GM12878 (cell line): ENCODE data around the gene OCRL. TPM values are rescaled to one million over a fixed set of nuclear protein-coding genes. Genes with fewer than 3 reads are reported as not detected.

Experiments used
- ATAC-seq: fragments of 200-7000 bp; cut with Tn5 transposase; 3 replicates; pipeline ENCODE4 v1.9.1; 2020; ENCODE audit warnings: mild to moderate bottlenecking, moderate library complexity
- BruUV-seq: library from RNA; stranded (reverse); fragments of 400-500 nt; replicated peaks from 2 replicates; lab custom pipeline; 2021; lab: Mats Ljungman, UMichigan
- CTCF ChIA-PET: fragments of 300-600 bp; sonication (Branson Sonifier 250); formaldehyde crosslinking; extraction: SDS; loops from one replicate; lab custom pipeline; 2021; ENCODE audit warnings: inconsistent platforms; lab: Yijun Ruan, JAX
- POLR2A ChIA-PET: fragments of 350-600 bp; formaldehyde crosslinking; extraction: SDS; loops from one replicate; lab custom pipeline; 2021; ENCODE audit warnings: inconsistent platforms; lab: Charles Lee
- RAD21 ChIA-PET: fragments of 300-600 bp; sonication (Branson Sonifier 250); formaldehyde crosslinking; loops from one replicate; lab custom pipeline; 2023; ENCODE audit warnings: antibody characterized with exemption; ENCODE audit not compliant: unreplicated experiment; lab: Charles Lee
- SMC1A ChIA-PET: fragments of 300-600 bp; sonication (Branson Sonifier 250); formaldehyde crosslinking; loops from one replicate; lab custom pipeline; 2023; ENCODE audit not compliant: unreplicated experiment, uncharacterized antibody; lab: Charles Lee
- DNase-seq: peaks from one replicate; pipeline ENCODE4 v3.0.0-alpha.2; 2011; ENCODE audit warnings: low read depth, low spot score
- FAIRE-seq: peaks from 3 replicates; lab custom pipeline; 2011; peaks lifted over from hg19 to GRCh38; lab: Jason Lieb, UNC
- H2AFZ ChIP-seq: 2 replicates; pipeline ENCODE4 v1.6.0; 2011; ENCODE audit warnings: low read depth, low read length, control low read depth; ENCODE audit not compliant: control insufficient read depth
- H3K27ac ChIP-seq: 2 replicates; pipeline ENCODE4 v1.5.1; 2011; ENCODE audit warnings: control low read depth; ENCODE audit not compliant: control insufficient read depth, insufficient read depth
- H3K27me3 ChIP-seq, 2 experiments: replicated peaks in 1 of 2; 2 replicates each; pipeline versions ENCODE4 v1.6.0 to v1.6.1; 2011; ENCODE audit warnings: low read length in 1 of 2; ENCODE audit not compliant: control insufficient read depth in 2 of 2, insufficient read depth in 2 of 2
- H3K36me3 ChIP-seq, 2 experiments: 2 replicates each; pipeline ENCODE4 v1.5.1; 2011; ENCODE audit warnings: low read length in 1 of 2; ENCODE audit not compliant: control insufficient read depth in 2 of 2, insufficient read depth in 2 of 2
- H3K4me1 ChIP-seq: 2 replicates; pipeline ENCODE4 v1.6.1; 2011; ENCODE audit warnings: mild to moderate bottlenecking, low read length, moderate library complexity, mixed read lengths; ENCODE audit not compliant: control insufficient read depth, insufficient read depth
- H3K4me2 ChIP-seq: 2 replicates; pipeline ENCODE4 v1.6.0; 2011; ENCODE audit warnings: control low read depth; ENCODE audit not compliant: control insufficient read depth, insufficient read depth
- H3K4me3 ChIP-seq: fragments of 200-600 bp; sonication (generic); 2 replicates; pipeline ENCODE4 v1.5.1; 2016
- H3K79me2 ChIP-seq: 2 replicates; pipeline ENCODE4 v1.6.0; 2011; ENCODE audit warnings: low read length; ENCODE audit not compliant: control insufficient read depth, insufficient read depth
- H3K9ac ChIP-seq: 2 replicates; pipeline ENCODE4 v1.8.0; 2011; ENCODE audit warnings: low read length, control low read depth, mixed read lengths; ENCODE audit not compliant: control insufficient read depth, insufficient read depth
- H3K9me3 ChIP-seq: replicated peaks from 3 replicates; pipeline ENCODE4 v1.5.1; 2011; ENCODE audit warnings: mild to moderate bottlenecking, low read length; ENCODE audit not compliant: control insufficient read depth, insufficient read depth
- H4K20me1 ChIP-seq: 2 replicates; pipeline ENCODE4 v1.6.0; 2011; ENCODE audit not compliant: control insufficient read depth, insufficient read depth
- EGR1 ChIP-seq, 2 experiments: IDR thresholded peaks; 1 replicate in 1 of 2; 2 replicates in 1 of 2; pipeline ENCODE4 v1.6.1; 2011 to 2012; ENCODE audit warnings: low read depth in 2 of 2, low read length in 2 of 2, borderline replicate concordance in 1 of 2, mild to moderate bottlenecking in 1 of 2, moderate library complexity in 1 of 2
- HDAC6 ChIP-seq: fragments of 200-600 bp; sonication (generic); IDR thresholded peaks from one replicate; pipeline ENCODE4 v1.8.0; 2017; ENCODE audit warnings: antibody characterized with exemption; ENCODE audit not compliant: unreplicated experiment
- RAD21 ChIP-seq: IDR thresholded peaks from 2 replicates; pipeline ENCODE4 v1.6.1; 2011; ENCODE audit warnings: mild to moderate bottlenecking, low read depth, low read length, moderate library complexity; ENCODE audit not compliant: insufficient read depth
- RB1 ChIP-seq: fragments of 450-650 bp; formaldehyde crosslinking; IDR thresholded peaks from 2 replicates; pipeline ENCODE4 v1.6.1; 2017; ENCODE audit warnings: mild to moderate bottlenecking, borderline replicate concordance
- RUNX3 ChIP-seq: IDR thresholded peaks from 2 replicates; pipeline ENCODE4 v1.6.1; 2012; ENCODE audit warnings: low read length, inconsistent platforms
- SMAD1 ChIP-seq: fragments of 450-650 bp; IDR thresholded peaks from 2 replicates; pipeline ENCODE4 v1.6.1; 2018; ENCODE audit warnings: mild to moderate bottlenecking, low read depth; ENCODE audit not compliant: partially characterized antibody
- SRF ChIP-seq, 2 experiments: IDR thresholded peaks; 2 replicates each; pipeline ENCODE4 v1.6.1; 2011; ENCODE audit warnings: low read depth in 2 of 2, low read length in 2 of 2, mild to moderate bottlenecking in 1 of 2, moderate library complexity in 1 of 2
- STAT1 ChIP-seq: fragments of 450-650 bp; conservative IDR thresholded peaks from 2 replicates; pipeline ENCODE4 v1.6.1; 2014; ENCODE audit warnings: antibody characterized with exemption, mild to moderate bottlenecking
- TCF12 ChIP-seq: IDR thresholded peaks from 2 replicates; pipeline ENCODE4 v1.6.1; 2011; ENCODE audit warnings: low read depth, mild to moderate bottlenecking, low read length
- TCF7 ChIP-seq: IDR thresholded peaks from 2 replicates; pipeline ENCODE4 v1.6.1; 2014; ENCODE audit warnings: antibody characterized with exemption, borderline replicate concordance
- YY1 ChIP-seq: IDR thresholded peaks from 2 replicates; pipeline ENCODE4 v1.6.1; 2011; ENCODE audit warnings: low read depth, mild to moderate bottlenecking, low read length
- WGBS: methylation state at CpG from one replicate; pipeline ENCODE4 v1.1.6; 2016; ENCODE audit warnings: low lambda C conversion rate; ENCODE audit not compliant: insufficient replicate concordance, insufficient coverage; ENCODE audit errors: missing lambda C conversion rate; 5-methylcytosine and 5-hydroxymethylcytosine counted together
- in situ Hi-C: fragments of 300-500 bp; cut with MboI; formaldehyde crosslinking; loops from 9 replicates; pipeline ENCODE4 v1.14.3; 2018; ENCODE audit warnings: mixed read lengths
- intact Hi-C: fragments of 100-400 bp; cut with micrococcal nuclease; formaldehyde crosslinking; loops from one replicate; pipeline ENCODE4 v1.14.2; 2022; ENCODE audit not compliant: unreplicated experiment
- polyA plus RNA-seq, 11 experiments: library from polyadenylated mRNA; depleted of rRNA in 4 of 11; unstranded in 6 of 11; stranded (reverse) in 5 of 11; fragments of >200 nt; fragmentation: Nextera tagmentation in 4 of 11; fragmentation: Illumina TruSeq in 1 of 11; extraction: Ambion mirVana in 4 of 11; extraction: Trizol in 1 of 11; gene quantifications; 1 replicate in 1 of 11; 2 replicates in 10 of 11; pipeline versions ENCODE4 v1.2.1 to v1.2.3, GENCODE V29; 2011 to 2016; ENCODE audit warnings: inconsistent platforms in 2 of 11, missing spikeins in 2 of 11, low read depth in 1 of 11
- total RNA-seq, 4 experiments: library from RNA; depleted of rRNA in 3 of 4; stranded (reverse); fragments of >200 nt in 3 of 4; fragmentation: Illumina TruSeq in 1 of 4; extraction: Trizol in 1 of 4; gene quantifications; 2 replicates each; pipeline versions ENCODE4 v1.2.1 to v1.2.3, GENCODE V29; 2013 to 2021
- TF ChIP-seq, protein P1 (sequence below): fragments of 450-650 bp; IDR thresholded peaks from 2 replicates; pipeline ENCODE4 v1.6.1; 2017; ENCODE audit warnings: borderline replicate concordance
- TF ChIP-seq, protein P2 (sequence below), 3 experiments: IDR thresholded peaks in 2 of 3; conservative IDR thresholded peaks in 1 of 3; 2 replicates each; pipeline ENCODE4 v1.5.1; 2011; ENCODE audit warnings: low read depth in 3 of 3, low read length in 3 of 3, mild to moderate bottlenecking in 3 of 3, control low read depth in 2 of 3, moderate library complexity in 2 of 3, inconsistent platforms in 1 of 3, mixed read lengths in 1 of 3; ENCODE audit not compliant: control insufficient read depth in 2 of 3, insufficient read depth in 1 of 3; ENCODE audit errors: extremely low read depth in 1 of 3
- TF ChIP-seq, protein P3 (sequence below): IDR thresholded peaks from 2 replicates; pipeline ENCODE4 v1.6.1; 2011; ENCODE audit warnings: borderline replicate concordance, low read depth, mild to moderate bottlenecking, moderate library complexity, mixed read lengths, low read length; ENCODE audit not compliant: insufficient read depth; ENCODE audit errors: extremely low read length
- TF ChIP-seq, protein P4 (sequence below): fragments of 450-650 bp; IDR thresholded peaks from 2 replicates; pipeline ENCODE4 v1.6.1; 2017; ENCODE audit warnings: mild to moderate bottlenecking, moderate library complexity

The OCRL gene
- total and polyA plus RNA-seq, 10 of the 15 experiments (the other 5 are each of a cell fraction or from before 2014, with no cell fraction given) = 0.53 to 4.4 (median 2.3) TPM

DNA sequence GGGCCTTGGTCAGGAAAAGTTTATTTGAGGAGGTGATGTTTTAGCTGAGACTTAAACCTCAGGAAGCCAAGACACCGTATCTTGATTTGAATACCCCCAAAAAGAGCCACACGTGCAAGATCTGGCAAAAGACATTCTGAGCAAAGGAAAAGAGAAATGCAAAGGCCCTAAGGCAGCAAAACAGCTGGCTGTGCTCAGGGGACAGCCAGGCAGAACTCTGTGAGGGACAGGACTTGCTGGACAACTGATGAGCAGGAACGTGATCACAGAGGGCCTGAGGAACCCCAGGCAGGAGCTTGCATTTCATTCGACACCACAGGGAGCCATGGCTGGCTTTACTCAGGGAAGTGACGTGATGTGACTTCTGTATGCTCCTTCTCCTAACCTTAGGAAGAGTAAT is 56.0 kb downstream of the OCRL start (continued):
- no peak for TF ChIP-seq TCF12
- no peak for TF ChIP-seq RUNX3

DNA sequence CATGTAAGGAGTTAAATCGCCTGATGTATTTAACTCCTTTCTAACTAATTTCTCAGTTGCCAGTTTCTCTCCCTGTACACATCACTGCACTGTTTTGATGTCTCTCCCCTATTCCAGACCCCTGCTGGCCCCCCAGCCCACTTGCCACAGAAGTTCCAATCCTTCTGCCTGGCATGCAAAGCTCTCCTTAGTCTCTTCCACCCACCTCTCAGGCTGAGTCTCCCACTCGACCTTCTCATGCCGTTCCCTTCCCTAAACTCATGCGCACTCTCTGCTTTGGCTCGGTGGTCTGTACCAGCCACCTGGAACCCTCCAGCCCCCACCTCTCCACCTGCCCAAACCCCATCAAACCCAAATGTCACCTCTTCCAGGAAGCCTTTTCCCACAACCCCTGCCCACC is 57.8 kb downstream of the OCRL start:
- 62% methylated on average over 5 of the region's 5 CpGs for WGBS
- no peaks in the 10 kb centered on the region for H3K79me2 ChIP-seq
- TF ChIP-seq, protein P1, sequence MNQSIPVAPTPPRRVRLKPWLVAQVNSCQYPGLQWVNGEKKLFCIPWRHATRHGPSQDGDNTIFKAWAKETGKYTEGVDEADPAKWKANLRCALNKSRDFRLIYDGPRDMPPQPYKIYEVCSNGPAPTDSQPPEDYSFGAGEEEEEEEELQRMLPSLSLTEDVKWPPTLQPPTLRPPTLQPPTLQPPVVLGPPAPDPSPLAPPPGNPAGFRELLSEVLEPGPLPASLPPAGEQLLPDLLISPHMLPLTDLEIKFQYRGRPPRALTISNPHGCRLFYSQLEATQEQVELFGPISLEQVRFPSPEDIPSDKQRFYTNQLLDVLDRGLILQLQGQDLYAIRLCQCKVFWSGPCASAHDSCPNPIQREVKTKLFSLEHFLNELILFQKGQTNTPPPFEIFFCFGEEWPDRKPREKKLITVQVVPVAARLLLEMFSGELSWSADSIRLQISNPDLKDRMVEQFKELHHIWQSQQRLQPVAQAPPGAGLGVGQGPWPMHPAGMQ = no peak
- TF ChIP-seq RAD21 (no peak), STAT1 (no peak), HDAC6 (no peak), SMAD1 (no peak), EGR1 (IDR thresholded peaks at IDR 0.05; ENCODE audit: borderline replicate concordance in 1 of 2, low read depth in 2 of 2, low read length in 2 of 2) (no peak), RB1 (no peak), TCF7 (no peak), SRF (IDR thresholded peaks at IDR 0.05; ENCODE audit: low read depth in 2 of 2, low read length in 2 of 2) (no peak), YY1 (no peak)
- TF ChIP-seq, protein P2, sequence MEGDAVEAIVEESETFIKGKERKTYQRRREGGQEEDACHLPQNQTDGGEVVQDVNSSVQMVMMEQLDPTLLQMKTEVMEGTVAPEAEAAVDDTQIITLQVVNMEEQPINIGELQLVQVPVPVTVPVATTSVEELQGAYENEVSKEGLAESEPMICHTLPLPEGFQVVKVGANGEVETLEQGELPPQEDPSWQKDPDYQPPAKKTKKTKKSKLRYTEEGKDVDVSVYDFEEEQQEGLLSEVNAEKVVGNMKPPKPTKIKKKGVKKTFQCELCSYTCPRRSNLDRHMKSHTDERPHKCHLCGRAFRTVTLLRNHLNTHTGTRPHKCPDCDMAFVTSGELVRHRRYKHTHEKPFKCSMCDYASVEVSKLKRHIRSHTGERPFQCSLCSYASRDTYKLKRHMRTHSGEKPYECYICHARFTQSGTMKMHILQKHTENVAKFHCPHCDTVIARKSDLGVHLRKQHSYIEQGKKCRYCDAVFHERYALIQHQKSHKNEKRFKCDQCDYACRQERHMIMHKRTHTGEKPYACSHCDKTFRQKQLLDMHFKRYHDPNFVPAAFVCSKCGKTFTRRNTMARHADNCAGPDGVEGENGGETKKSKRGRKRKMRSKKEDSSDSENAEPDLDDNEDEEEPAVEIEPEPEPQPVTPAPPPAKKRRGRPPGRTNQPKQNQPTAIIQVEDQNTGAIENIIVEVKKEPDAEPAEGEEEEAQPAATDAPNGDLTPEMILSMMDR (IDR thresholded peaks at IDR 0.05 in 2 of 3, conservative IDR thresholded peaks at IDR 0.05 in 1 of 3; ENCODE audit: control insufficient read depth in 2 of 3, extremely low read depth in 1 of 3, insufficient read depth in 1 of 3, low read depth in 3 of 3, low read length in 3 of 3) = no peak
- TF ChIP-seq, protein P3, sequence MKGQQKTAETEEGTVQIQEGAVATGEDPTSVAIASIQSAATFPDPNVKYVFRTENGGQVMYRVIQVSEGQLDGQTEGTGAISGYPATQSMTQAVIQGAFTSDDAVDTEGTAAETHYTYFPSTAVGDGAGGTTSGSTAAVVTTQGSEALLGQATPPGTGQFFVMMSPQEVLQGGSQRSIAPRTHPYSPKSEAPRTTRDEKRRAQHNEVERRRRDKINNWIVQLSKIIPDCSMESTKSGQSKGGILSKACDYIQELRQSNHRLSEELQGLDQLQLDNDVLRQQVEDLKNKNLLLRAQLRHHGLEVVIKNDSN = no peak
- TF ChIP-seq, protein P4, sequence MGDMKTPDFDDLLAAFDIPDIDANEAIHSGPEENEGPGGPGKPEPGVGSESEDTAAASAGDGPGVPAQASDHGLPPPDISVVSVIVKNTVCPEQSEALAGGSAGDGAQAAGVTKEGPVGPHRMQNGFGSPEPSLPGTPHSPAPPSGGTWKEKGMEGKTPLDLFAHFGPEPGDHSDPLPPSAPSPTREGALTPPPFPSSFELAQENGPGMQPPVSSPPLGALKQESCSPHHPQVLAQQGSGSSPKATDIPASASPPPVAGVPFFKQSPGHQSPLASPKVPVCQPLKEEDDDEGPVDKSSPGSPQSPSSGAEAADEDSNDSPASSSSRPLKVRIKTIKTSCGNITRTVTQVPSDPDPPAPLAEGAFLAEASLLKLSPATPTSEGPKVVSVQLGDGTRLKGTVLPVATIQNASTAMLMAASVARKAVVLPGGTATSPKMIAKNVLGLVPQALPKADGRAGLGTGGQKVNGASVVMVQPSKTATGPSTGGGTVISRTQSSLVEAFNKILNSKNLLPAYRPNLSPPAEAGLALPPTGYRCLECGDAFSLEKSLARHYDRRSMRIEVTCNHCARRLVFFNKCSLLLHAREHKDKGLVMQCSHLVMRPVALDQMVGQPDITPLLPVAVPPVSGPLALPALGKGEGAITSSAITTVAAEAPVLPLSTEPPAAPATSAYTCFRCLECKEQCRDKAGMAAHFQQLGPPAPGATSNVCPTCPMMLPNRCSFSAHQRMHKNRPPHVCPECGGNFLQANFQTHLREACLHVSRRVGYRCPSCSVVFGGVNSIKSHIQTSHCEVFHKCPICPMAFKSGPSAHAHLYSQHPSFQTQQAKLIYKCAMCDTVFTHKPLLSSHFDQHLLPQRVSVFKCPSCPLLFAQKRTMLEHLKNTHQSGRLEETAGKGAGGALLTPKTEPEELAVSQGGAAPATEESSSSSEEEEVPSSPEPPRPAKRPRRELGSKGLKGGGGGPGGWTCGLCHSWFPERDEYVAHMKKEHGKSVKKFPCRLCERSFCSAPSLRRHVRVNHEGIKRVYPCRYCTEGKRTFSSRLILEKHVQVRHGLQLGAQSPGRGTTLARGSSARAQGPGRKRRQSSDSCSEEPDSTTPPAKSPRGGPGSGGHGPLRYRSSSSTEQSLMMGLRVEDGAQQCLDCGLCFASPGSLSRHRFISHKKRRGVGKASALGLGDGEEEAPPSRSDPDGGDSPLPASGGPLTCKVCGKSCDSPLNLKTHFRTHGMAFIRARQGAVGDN = no peak

More for the DNA sequence above, 57.8 kb downstream of the OCRL start:
- RAD21 ChIA-PET = no interaction called here
- in situ Hi-C loops = no loop called here
- ATAC-seq (no peak), FAIRE-seq (no peak), DNase-seq (no peak)
- no peaks in the 10 kb centered on the region for H3K27me3 ChIP-seq
- H3K4me1 ChIP-seq = no peaks in the 10 kb centered on the region
- H4K20me1 ChIP-seq = no peaks in the 10 kb centered on the region
- no peaks in the 10 kb centered on the region for H3K9me3 ChIP-seq
- no peak overlapping the region for H3K4me2 ChIP-seq
- H3K27ac ChIP-seq = no peak overlapping the region
- H3K36me3 ChIP-seq = no peaks in the 10 kb centered on the region
- CTCF ChIA-PET = interaction anchor here (0.8 to 1.5 kb wide), 2 partner anchors 7 to 126 kb away, joined by 3 read pairs; no protein-coding TSS in a partner anchor
- intact Hi-C loops = no loop called here
- POLR2A ChIA-PET = no interaction called here
- no peak overlapping the region for H3K4me3 ChIP-seq
- no peak overlapping the region for H3K9ac ChIP-seq
- SMC1A ChIA-PET = interaction anchor here (0.8 to 1.4 kb wide), 2 partner anchors 11 to 14 kb away, joined by 3 to 4 read pairs; no protein-coding TSS in a partner anchor
- no TSS peak for BruUV-seq
- no peak overlapping the region for H2AFZ ChIP-seq
